GM18526 (cell line): ENCODE data around the gene ATL3.

Experiments
- POLR2A ChIP-seq: IDR thresholded peaks from 3 replicates; pipeline ENCODE4 v1.6.1; 2011; ENCODE audit not compliant: insufficient read length; ENCODE audit errors: extremely low read depth

ATL3 gene

GRCh38 chr11:63609536-63609935 is 61.6 kb downstream of the ATL3 start:
- no peak for TF ChIP-seq POLR2A

GRCh38 chr11:63608353-63609345 is 62.5 kb downstream of the ATL3 start:
- TF ChIP-seq POLR2A: no peak

- no peak for TF ChIP-seq POLR2A
Observed at GRCh38 chr11:63603180-63603518, 68.0 kb downstream of the ATL3 start.

- TF ChIP-seq POLR2A: no peak
Observed at GRCh38 chr11:63599211-63600122, 71.7 kb downstream of the ATL3 start.

GRCh38 chr11:63598556-63598955 is 72.6 kb downstream of the ATL3 start:
- TF ChIP-seq POLR2A: no peak

GRCh38 chr11:63595296-63595695 is 75.9 kb downstream of the ATL3 start:
- TF ChIP-seq POLR2A: no peak

- no peak for TF ChIP-seq POLR2A
Observed at GRCh38 chr11:63592975-63593395, 78.2 kb downstream of the ATL3 start.

GRCh38 chr11:63590024-63590788 is 81.0 kb downstream of the ATL3 start:
- no peak for TF ChIP-seq POLR2A

GRCh38 chr11:63589000-63589399 is 82.2 kb downstream of the ATL3 start:
- no peak for TF ChIP-seq POLR2A

- TF ChIP-seq POLR2A: no peak
Observed at GRCh38 chr11:63586451-63587166, 84.6 kb downstream of the ATL3 start.

GRCh38 chr11:63583357-63583677 is 87.9 kb downstream of the ATL3 start:
- no peak for TF ChIP-seq POLR2A

GRCh38 chr11:63574856-63575602 is 96.1 kb downstream of the ATL3 start:
- TF ChIP-seq POLR2A: no peak
